IMR-90 (cell line): Measurements from ENCODE around the gene C8A. TPM values are rescaled to one million over a fixed set of nuclear protein-coding genes. Genes with fewer than 3 reads are reported as not detected.

ENCODE experiments used
- ATAC-seq: fragments of 200-7000 bp; cut with Tn5 transposase; 2 replicates; pipeline ENCODE4 v1.9.1; 2020; ENCODE audit warnings: low read depth, mild to moderate bottlenecking, moderate library complexity
- BruUV-seq: library from RNA; stranded (reverse); fragments of 400-500 nt; replicated peaks from 2 replicates; lab custom pipeline; 2021; lab: Mats Ljungman, UMichigan
- CTCF ChIA-PET: fragments of 300-600 bp; formaldehyde crosslinking; extraction: SDS; loops from one replicate; lab custom pipeline; 2021; ENCODE audit warnings: antibody characterized with exemption; lab: Yijun Ruan, JAX
- POLR2A ChIA-PET: fragments of 300-600 bp; sonication (Branson Sonifier 250); formaldehyde crosslinking; loops from one replicate; lab custom pipeline; 2022; ENCODE audit warnings: antibody characterized with exemption; ENCODE audit not compliant: unreplicated experiment; lab: Charles Lee
- DNase-seq: peaks from one replicate; pipeline ENCODE4 v3.0.0; 2013
- H2AFZ ChIP-seq: replicated peaks from 2 replicates; pipeline ENCODE3; 2013; ENCODE audit warnings: low read length, mild to moderate bottlenecking; ENCODE audit not compliant: poor library complexity
- H2AK5ac ChIP-seq: 2 replicates; pipeline ENCODE4 v1.6.1; 2013; ENCODE audit warnings: low read depth, low read length, inconsistent platforms
- H2AK9ac ChIP-seq: replicated peaks from 2 replicates; pipeline ENCODE3; 2013; ENCODE audit warnings: mild to moderate bottlenecking, low read depth, low read length, moderate library complexity; ENCODE audit not compliant: poor library complexity
- H2BK120ac ChIP-seq: 2 replicates; pipeline ENCODE4 v1.6.1; 2013; ENCODE audit warnings: low read depth, low read length, inconsistent platforms
- H2BK15ac ChIP-seq: 3 replicates; pipeline ENCODE4 v1.6.1; 2013; ENCODE audit warnings: low read depth, low read length, inconsistent platforms
- H2BK20ac ChIP-seq: 2 replicates; pipeline ENCODE4 v1.6.1; 2013; ENCODE audit warnings: low read depth, mild to moderate bottlenecking, inconsistent platforms, low read length, moderate library complexity
- H2BK5ac ChIP-seq: 2 replicates; pipeline ENCODE4 v1.6.1; 2013; ENCODE audit warnings: mild to moderate bottlenecking, low read depth, low read length, inconsistent platforms; ENCODE audit not compliant: poor library complexity, severe bottlenecking
- H3K14ac ChIP-seq: replicated peaks from 2 replicates; pipeline ENCODE4 v1.6.1; 2013; ENCODE audit warnings: low read depth, low read length, inconsistent platforms
- H3K18ac ChIP-seq: 2 replicates; pipeline ENCODE4 v1.6.1; 2013; ENCODE audit warnings: low read depth, low read length, control low read depth
- H3K23ac ChIP-seq: 2 replicates; pipeline ENCODE4 v1.6.1; 2013; ENCODE audit warnings: low read depth, low read length, inconsistent platforms
- H3K27ac ChIP-seq: 2 replicates; pipeline ENCODE4 v1.5.1; 2013; ENCODE audit warnings: mild to moderate bottlenecking, control low read depth, low read length; ENCODE audit not compliant: insufficient read depth
- H3K27me3 ChIP-seq: 2 replicates; pipeline ENCODE4 v1.6.1; 2013; ENCODE audit warnings: low read length; ENCODE audit not compliant: control insufficient read depth, insufficient read depth
- H3K36me3 ChIP-seq: 2 replicates; pipeline ENCODE4 v1.6.1; 2013; ENCODE audit warnings: low read length, mixed read lengths; ENCODE audit not compliant: control insufficient read depth, insufficient read depth
- H3K4ac ChIP-seq: 2 replicates; pipeline ENCODE4 v1.6.1; 2013; ENCODE audit warnings: low read depth, low read length, inconsistent platforms
- H3K4me1 ChIP-seq: 2 replicates; pipeline ENCODE4 v1.6.1; 2013; ENCODE audit warnings: low read length, mixed read lengths; ENCODE audit not compliant: control insufficient read depth, insufficient read depth
- H3K4me2 ChIP-seq: 2 replicates; pipeline ENCODE4 v1.6.1; 2013; ENCODE audit warnings: low read depth, mild to moderate bottlenecking, control low read depth, low read length, moderate library complexity
- H3K4me3 ChIP-seq: 2 replicates; pipeline ENCODE4 v1.5.1; 2013; ENCODE audit warnings: low read depth, mild to moderate bottlenecking, control low read depth, low read length, moderate library complexity; ENCODE audit not compliant: insufficient read depth
- H3K56ac ChIP-seq: 2 replicates; pipeline ENCODE4 v1.6.1; 2013; ENCODE audit warnings: low read length, inconsistent platforms; ENCODE audit not compliant: insufficient read depth; ENCODE audit errors: extremely low read depth
- H3K79me1 ChIP-seq, 2 experiments: 2 replicates each; pipeline ENCODE4 v1.6.1; 2013; ENCODE audit warnings: low read length in 2 of 2, inconsistent platforms in 1 of 2, low read depth in 1 of 2
- H3K9ac ChIP-seq: 2 replicates; pipeline ENCODE4 v1.6.1; 2013; ENCODE audit warnings: low read depth, low read length, control low read depth
- H3K9me1 ChIP-seq: 2 replicates; pipeline ENCODE4 v1.6.1; 2013; ENCODE audit warnings: low read length, inconsistent platforms; ENCODE audit not compliant: insufficient read depth
- H3K9me3 ChIP-seq: 2 replicates; pipeline ENCODE4 v1.6.1; 2013; ENCODE audit warnings: low read length; ENCODE audit not compliant: control insufficient read depth, insufficient read depth
- H4K20me1 ChIP-seq: 2 replicates; pipeline ENCODE4 v1.6.1; 2013; ENCODE audit warnings: low read length, inconsistent platforms; ENCODE audit not compliant: insufficient read depth
- H4K5ac ChIP-seq: 2 replicates; pipeline ENCODE4 v1.6.1; 2013; ENCODE audit warnings: mild to moderate bottlenecking, low read depth, low read length, control low read depth
- H4K8ac ChIP-seq, 2 experiments: 2 replicates each; pipeline ENCODE4 v1.6.1; 2013; ENCODE audit warnings: low read depth in 2 of 2, low read length in 2 of 2, control low read depth in 1 of 2, inconsistent platforms in 1 of 2
- H4K91ac ChIP-seq: 2 replicates; pipeline ENCODE4 v1.6.1; 2013; ENCODE audit warnings: low read depth, low read length, inconsistent platforms; ENCODE audit not compliant: insufficient read depth
- CEBPB ChIP-seq: IDR thresholded peaks from 2 replicates; pipeline ENCODE4 v1.6.1; 2012; ENCODE audit warnings: low read depth, low read length, improper control_type of control experiment
- MAZ ChIP-seq: IDR thresholded peaks from 2 replicates; pipeline ENCODE4 v1.6.1; 2012; ENCODE audit warnings: low read depth, mild to moderate bottlenecking, low read length, improper control_type of control experiment, moderate library complexity, borderline replicate concordance
- MXI1 ChIP-seq: IDR thresholded peaks from 2 replicates; pipeline ENCODE4 v1.6.1; 2012; ENCODE audit warnings: low read depth, mild to moderate bottlenecking, low read length, moderate library complexity, borderline replicate concordance
- NFE2L2 ChIP-seq: fragments of 150-350 bp; IDR thresholded peaks from 2 replicates; pipeline ENCODE4 v1.6.1; 2016; ENCODE audit warnings: low read depth, mild to moderate bottlenecking, low read length
- WGBS, 2 experiments: methylation state at CpG; one replicate each; pipeline versions ENCODE4 v1.1.5 to v1.1.7; 2013; ENCODE audit warnings: missing lambda C conversion rate in 2 of 2; ENCODE audit not compliant: insufficient read length in 1 of 2; ENCODE audit errors: extremely low coverage in 2 of 2; 5-methylcytosine and 5-hydroxymethylcytosine counted together
- dilution Hi-C: fragments of 300-500 bp; cut with HindIII; formaldehyde crosslinking; loops from one replicate; pipeline ENCODE4 v1.14.3; 2018; ENCODE audit warnings: low sequenced_read_pairs; ENCODE audit not compliant: unreplicated experiment
- in situ Hi-C: fragments of 300-500 bp; cut with MboI; formaldehyde crosslinking; loops from 3 replicates; pipeline ENCODE4 v1.14.3; 2019; ENCODE audit warnings: low sequenced_read_pairs, inconsistent platforms, mixed read lengths
- intact Hi-C: fragments of 100-400 bp; cut with micrococcal nuclease; formaldehyde crosslinking; loops from 2 replicates; pipeline ENCODE4 v1.10.0; 2022
- polyA plus RNA-seq, 3 experiments: library from polyadenylated mRNA; depleted of rRNA; stranded (reverse); fragments of >200 nt; gene quantifications; 2 replicates each; pipeline ENCODE4 v1.2.3, GENCODE V29; 2012; ENCODE audit warnings: low replicate concordance in 1 of 3
- total RNA-seq: library from RNA; depleted of rRNA; stranded (reverse); fragments of >200 nt; gene quantifications from 2 replicates; pipeline ENCODE4 v1.2.3, GENCODE V29; 2012
- TF ChIP-seq, protein P1 (sequence below): conservative IDR thresholded peaks from 2 replicates; pipeline ENCODE4 v1.5.1; 2012; ENCODE audit warnings: mild to moderate bottlenecking, low read depth, low read length, improper control_type of control experiment

C8A gene
- total and polyA plus RNA-seq, 2 of the 4 experiments (the other 2 are of a cell fraction): not detected

DNA sequence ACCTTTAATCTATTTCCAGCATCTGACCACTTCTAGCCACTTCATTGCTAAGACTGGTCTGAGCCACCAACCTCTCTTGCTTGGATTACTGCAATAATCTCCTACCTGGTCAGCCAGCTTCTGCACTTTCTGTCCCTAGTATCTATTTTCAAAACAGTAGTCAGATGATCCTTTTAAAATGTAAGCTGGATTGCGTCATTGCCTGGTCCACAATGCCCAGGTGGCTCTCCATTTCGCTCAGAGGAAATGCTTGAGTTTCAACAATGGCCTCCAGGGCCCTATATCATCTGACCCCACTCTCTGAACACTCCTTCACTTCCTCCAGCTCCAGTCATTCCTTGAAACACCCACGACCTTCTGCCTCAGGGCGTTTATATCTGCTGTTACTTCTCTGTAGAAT, 37.7 kb upstream of the C8A start:
- Histone ChIP-seq H4K8ac (no peak overlapping the region), H2BK20ac (no peak overlapping the region), H4K20me1 (no peaks in the 10 kb centered on the region), H3K4me1 (peaks cover 6% of the 10 kb centered on the region; the same call in 1 of the 2 replicates), H3K4me3 (no peak overlapping the region), H3K79me1 (no peaks in the 10 kb centered on the region), H4K5ac (no peak overlapping the region), H3K14ac (no peak overlapping the region), H3K4me2 (no peak overlapping the region), H3K9me3 (no peaks in the 10 kb centered on the region), H3K27me3 (peaks cover 2% of the 10 kb centered on the region; the same call in 1 of the 2 replicates), H3K18ac (no peak overlapping the region), H3K9me1 (no peaks in the 10 kb centered on the region), H2BK5ac (no peak overlapping the region), H2AK5ac (no peak overlapping the region), H3K56ac (no peak overlapping the region), H2AK9ac (no peak overlapping the region), H3K27ac (no peak overlapping the region), H3K4ac (no peak overlapping the region), H2BK15ac (no peak overlapping the region), H2AFZ (no peak overlapping the region), H3K36me3 (no peaks in the 10 kb centered on the region), H2BK120ac (no peak overlapping the region), H3K23ac (no peak overlapping the region), H4K91ac (no peak overlapping the region), H3K9ac (no peak overlapping the region)
- intact Hi-C loops: no loop called here
- CTCF ChIA-PET: interaction anchor here (0.6 kb wide), 2 partner anchors 50 to 374 kb away, joined by 4 to 8 read pairs; no protein-coding TSS in a partner anchor
- in situ Hi-C loops: loop anchor here (10.0 to 25.0 kb wide), 2 partner anchors 222 to 1305 kb away; no protein-coding TSS in a partner anchor
- TF ChIP-seq MAZ (no peak), MXI1 (no peak), CEBPB (peak; percentile 65; the same call in 1 of the 2 replicates), NFE2L2 (no peak)
- TF ChIP-seq, protein P1, sequence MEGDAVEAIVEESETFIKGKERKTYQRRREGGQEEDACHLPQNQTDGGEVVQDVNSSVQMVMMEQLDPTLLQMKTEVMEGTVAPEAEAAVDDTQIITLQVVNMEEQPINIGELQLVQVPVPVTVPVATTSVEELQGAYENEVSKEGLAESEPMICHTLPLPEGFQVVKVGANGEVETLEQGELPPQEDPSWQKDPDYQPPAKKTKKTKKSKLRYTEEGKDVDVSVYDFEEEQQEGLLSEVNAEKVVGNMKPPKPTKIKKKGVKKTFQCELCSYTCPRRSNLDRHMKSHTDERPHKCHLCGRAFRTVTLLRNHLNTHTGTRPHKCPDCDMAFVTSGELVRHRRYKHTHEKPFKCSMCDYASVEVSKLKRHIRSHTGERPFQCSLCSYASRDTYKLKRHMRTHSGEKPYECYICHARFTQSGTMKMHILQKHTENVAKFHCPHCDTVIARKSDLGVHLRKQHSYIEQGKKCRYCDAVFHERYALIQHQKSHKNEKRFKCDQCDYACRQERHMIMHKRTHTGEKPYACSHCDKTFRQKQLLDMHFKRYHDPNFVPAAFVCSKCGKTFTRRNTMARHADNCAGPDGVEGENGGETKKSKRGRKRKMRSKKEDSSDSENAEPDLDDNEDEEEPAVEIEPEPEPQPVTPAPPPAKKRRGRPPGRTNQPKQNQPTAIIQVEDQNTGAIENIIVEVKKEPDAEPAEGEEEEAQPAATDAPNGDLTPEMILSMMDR: no peak
- 58% methylated on average over 3 of the region's 4 CpGs; no CpG with 5 or more reads in 1 of the 2 experiments for WGBS, 2 experiments
- dilution Hi-C loops: no loop called here
- DNase-seq: no peak
- POLR2A ChIA-PET: no interaction called here
- BruUV-seq: no TSS peak
- ATAC-seq: no peak
